CD8-positive, alpha-beta memory T cell (primary cell): Measurements from ENCODE around the gene SLC22A23. TPM values are rescaled to one million over a fixed set of nuclear protein-coding genes. Genes with fewer than 3 reads are reported as not detected.

ENCODE experiments used
- CTCF ChIA-PET: fragments of 350-600 bp; sonication (Branson Sonifier 250); formaldehyde crosslinking; loops from one replicate; lab custom pipeline; 2021; ENCODE audit warnings: antibody characterized with exemption; lab: Charles Lee
- POLR2A ChIA-PET: fragments of 350-600 bp; sonication (Branson Sonifier 250); formaldehyde crosslinking; loops from one replicate; lab custom pipeline; 2021; ENCODE audit warnings: antibody characterized with exemption; lab: Charles Lee
- DNase-seq, 5 donors: peaks; one replicate each; pipeline versions ENCODE4 v3.0.0 to v3.0.0-alpha.2; 2020 to 2022; ENCODE audit warnings: mixed read lengths in 1 of 5
- H3K27ac ChIP-seq: one replicate; pipeline ENCODE4 v1.7.0; 2013; ENCODE audit warnings: low read depth, mild to moderate bottlenecking, low read length, moderate library complexity
- H3K27me3 ChIP-seq: 2 replicates; pipeline ENCODE4 v1.7.0; 2013; ENCODE audit warnings: low read length, mild to moderate bottlenecking; ENCODE audit not compliant: insufficient read depth, poor library complexity, severe bottlenecking
- H3K36me3 ChIP-seq: 2 replicates; pipeline ENCODE4 v1.7.0; 2013; ENCODE audit warnings: mild to moderate bottlenecking, low read length, moderate library complexity; ENCODE audit not compliant: insufficient read depth
- H3K4me1 ChIP-seq: 2 replicates; pipeline ENCODE4 v1.7.0; 2013; ENCODE audit warnings: mild to moderate bottlenecking, low read length, moderate library complexity; ENCODE audit not compliant: insufficient read depth
- H3K4me3 ChIP-seq: 2 replicates; pipeline ENCODE4 v1.7.0; 2013; ENCODE audit warnings: mild to moderate bottlenecking, low read length
- H3K9me3 ChIP-seq: 2 replicates; pipeline ENCODE4 v1.7.0; 2013; ENCODE audit warnings: mild to moderate bottlenecking, low read length
- H3K27ac Mint-ChIP-seq, 8 donors: one replicate each; pipeline ENCODE4 v1.8.0; 2020 to 2021; ENCODE audit warnings: mixed read lengths in 8 of 8, mild to moderate bottlenecking in 6 of 8, inconsistent platforms in 3 of 8, moderate library complexity in 3 of 8
- H3K27me3 Mint-ChIP-seq, 2 donors: one replicate each; pipeline ENCODE4 v1.8.0; 2020 to 2021; ENCODE audit warnings: mixed read lengths in 2 of 2, mild to moderate bottlenecking in 1 of 2, moderate library complexity in 1 of 2
- H3K36me3 Mint-ChIP-seq, 3 donors: one replicate each; pipeline ENCODE4 v1.8.0; 2020 to 2021; ENCODE audit warnings: mixed read lengths in 3 of 3, inconsistent platforms in 1 of 3, mild to moderate bottlenecking in 1 of 3
- H3K4me1 Mint-ChIP-seq, 3 donors: one replicate each; pipeline ENCODE4 v1.8.0; 2020 to 2021; ENCODE audit warnings: mixed read lengths in 3 of 3, inconsistent platforms in 1 of 3, mild to moderate bottlenecking in 1 of 3
- H3K4me3 Mint-ChIP-seq, 7 donors: one replicate each; pipeline ENCODE4 v1.8.0; 2020 to 2021; ENCODE audit warnings: mixed read lengths in 7 of 7, mild to moderate bottlenecking in 6 of 7, moderate library complexity in 4 of 7, inconsistent platforms in 2 of 7
- H3K9me3 Mint-ChIP-seq, 5 donors: one replicate each; pipeline ENCODE4 v1.8.0; 2020 to 2022; ENCODE audit warnings: mixed read lengths in 5 of 5, mild to moderate bottlenecking in 3 of 5, moderate library complexity in 2 of 5, inconsistent platforms in 1 of 5
- polyA plus RNA-seq: library from polyadenylated mRNA; unstranded; fragments of 300-500 nt; fragmentation: Illumina TruSeq; gene quantifications from one replicate; pipeline ENCODE4 v1.2.3, GENCODE V29; 2021
- total RNA-seq, 2 experiments: library from RNA; stranded (reverse); gene quantifications; one replicate each; pipeline ENCODE4 v1.2.3, GENCODE V29; 2021

The SLC22A23 gene
- total RNA-seq = under 1 TPM; 0.39 to 0.78 TPM
- polyA plus RNA-seq = 0.47 TPM

- Histone ChIP-seq H3K27me3 (peaks cover 6% of the 10 kb centered on the region), H3K4me1 (peaks cover 27% of the 10 kb centered on the region), H3K27ac (no peak within 1 kb of the TSS), H3K4me3 (peak within 1 kb of the TSS; percentile 79), H3K36me3 (no peaks in the 10 kb centered on the region), H3K9me3 (no peaks in the 10 kb centered on the region)
- CTCF ChIA-PET = no interaction called here
- H3K27me3 Mint-ChIP-seq = peaks cover 14 to 35% of the 10 kb centered on the region in 2 donors
- peak; percentile 40 to 73 (median 52) for DNase-seq
- POLR2A ChIA-PET = no interaction called here
- H3K4me1 Mint-ChIP-seq = peaks cover 5 to 10% (median 7%) of the 10 kb centered on the region in 3 donors
- no peaks in the 10 kb centered on the region for H3K9me3 Mint-ChIP-seq
- peak within 1 kb of the TSS in 5 of 8 donors; percentile 4 to 44 (median 6) for H3K27ac Mint-ChIP-seq
- peak within 1 kb of the TSS; percentile 77 to 89 (median 80) for H3K4me3 Mint-ChIP-seq
- no peaks in the 10 kb centered on the region for H3K36me3 Mint-ChIP-seq
Observed at GRCh38 chr6:3456898-3457709, at the start of gene SLC22A23. TSS of gene SLC22A23 (minus strand) at chr6:3457050. CDS start at chr6:3456559, 491 bp downstream.

- Histone ChIP-seq H3K9me3 (no peaks in the 10 kb centered on the region), H3K27me3 (no peaks in the 10 kb centered on the region), H3K4me3 (no peak overlapping the region), H3K27ac (no peak overlapping the region), H3K4me1 (no peaks in the 10 kb centered on the region), H3K36me3 (no peaks in the 10 kb centered on the region)
- Mint-ChIP-seq H3K27ac (no peak overlapping the region), H3K4me1 (no peaks in the 10 kb centered on the region), H3K27me3 (peaks cover 9 to 32% of the 10 kb centered on the region in 2 donors), H3K4me3 (no peak overlapping the region), H3K9me3 (peaks cover 0 to 2% (median 0%) of the 10 kb centered on the region in 5 donors), H3K36me3 (no peaks in the 10 kb centered on the region)
- ChIA-PET CTCF (no interaction called here), POLR2A (no interaction called here)
- DNase-seq = no peak
Observed at GRCh38 chr6:3506200-3506599, 49.4 kb upstream of the SLC22A23 start.

- Histone ChIP-seq H3K9me3 (no peaks in the 10 kb centered on the region), H3K4me1 (no peaks in the 10 kb centered on the region), H3K4me3 (no peak overlapping the region), H3K27ac (no peak overlapping the region), H3K27me3 (no peaks in the 10 kb centered on the region), H3K36me3 (no peaks in the 10 kb centered on the region)
- no peaks in the 10 kb centered on the region for H3K4me1 Mint-ChIP-seq
- H3K9me3 Mint-ChIP-seq = peaks cover 0 to 2% (median 0%) of the 10 kb centered on the region in 5 donors
- ChIA-PET POLR2A (no interaction called here), CTCF (no interaction called here)
- no peak overlapping the region for H3K27ac Mint-ChIP-seq
- H3K27me3 Mint-ChIP-seq = peaks cover 5 to 27% of the 10 kb centered on the region in 2 donors
- no peak for DNase-seq
- H3K36me3 Mint-ChIP-seq = no peaks in the 10 kb centered on the region
- H3K4me3 Mint-ChIP-seq = no peak overlapping the region
Observed at GRCh38 chr6:3504938-3505805, 48.3 kb upstream of the SLC22A23 start.

- Histone ChIP-seq H3K27me3 (no peaks in the 10 kb centered on the region), H3K27ac (no peak overlapping the region), H3K4me1 (no peaks in the 10 kb centered on the region), H3K4me3 (no peak overlapping the region), H3K9me3 (no peaks in the 10 kb centered on the region), H3K36me3 (no peaks in the 10 kb centered on the region)
- Mint-ChIP-seq H3K36me3 (no peaks in the 10 kb centered on the region), H3K9me3 (peaks cover 0 to 2% (median 0%) of the 10 kb centered on the region in 5 donors), H3K4me1 (no peaks in the 10 kb centered on the region), H3K27me3 (peaks cover 7 to 22% of the 10 kb centered on the region in 2 donors), H3K4me3 (no peak overlapping the region), H3K27ac (no peak overlapping the region)
- no peak for DNase-seq
- CTCF ChIA-PET = no interaction called here
- POLR2A ChIA-PET = no interaction called here
Observed at GRCh38 chr6:3504354-3504753, 47.5 kb upstream of the SLC22A23 start.

GRCh38 chr6:3501826-3502500 lies 45.1 kb upstream of the SLC22A23 start:
- Mint-ChIP-seq H3K4me3 (no peak overlapping the region), H3K36me3 (no peaks in the 10 kb centered on the region), H3K9me3 (peaks cover 0 to 2% (median 0%) of the 10 kb centered on the region in 5 donors), H3K27me3 (peaks cover 12 to 29% of the 10 kb centered on the region in 2 donors), H3K4me1 (no peaks in the 10 kb centered on the region), H3K27ac (no peak overlapping the region)
- Histone ChIP-seq H3K4me3 (no peak overlapping the region), H3K27ac (no peak overlapping the region), H3K9me3 (no peaks in the 10 kb centered on the region), H3K27me3 (no peaks in the 10 kb centered on the region), H3K36me3 (no peaks in the 10 kb centered on the region), H3K4me1 (no peaks in the 10 kb centered on the region)
- ChIA-PET CTCF (no interaction called here), POLR2A (interaction anchor here (0.6 kb wide), 1 partner anchor 21 kb away, joined by 5 read pairs; no protein-coding TSS in a partner anchor)
- DNase-seq = no peak

GRCh38 chr6:3500262-3501014 lies 43.6 kb upstream of the SLC22A23 start:
- Histone ChIP-seq H3K27ac (no peak overlapping the region), H3K36me3 (no peaks in the 10 kb centered on the region), H3K27me3 (no peaks in the 10 kb centered on the region), H3K4me3 (no peak overlapping the region), H3K9me3 (no peaks in the 10 kb centered on the region), H3K4me1 (no peaks in the 10 kb centered on the region)
- CTCF ChIA-PET = no interaction called here
- DNase-seq = no peak
- Mint-ChIP-seq H3K4me3 (no peak overlapping the region), H3K4me1 (no peaks in the 10 kb centered on the region), H3K9me3 (peaks cover 0 to 2% (median 0%) of the 10 kb centered on the region in 5 donors), H3K27me3 (peaks cover 13 to 38% of the 10 kb centered on the region in 2 donors), H3K27ac (no peak overlapping the region), H3K36me3 (no peaks in the 10 kb centered on the region)
- POLR2A ChIA-PET = no interaction called here

GRCh38 chr6:3499603-3500002 lies 42.8 kb upstream of the SLC22A23 start:
- ChIA-PET CTCF (no interaction called here), POLR2A (no interaction called here)
- H3K27ac ChIP-seq = no peak overlapping the region
- no peaks in the 10 kb centered on the region for H3K36me3 Mint-ChIP-seq
- H3K4me3 ChIP-seq = no peak overlapping the region
- no peaks in the 10 kb centered on the region for H3K36me3 ChIP-seq
- DNase-seq = no peak
- H3K27me3 ChIP-seq = no peaks in the 10 kb centered on the region
- no peaks in the 10 kb centered on the region for H3K4me1 ChIP-seq
- H3K4me3 Mint-ChIP-seq = no peak overlapping the region
- peaks cover 13 to 33% of the 10 kb centered on the region in 2 donors for H3K27me3 Mint-ChIP-seq
- peaks cover 0 to 2% (median 0%) of the 10 kb centered on the region in 5 donors for H3K9me3 Mint-ChIP-seq
- H3K4me1 Mint-ChIP-seq = no peaks in the 10 kb centered on the region
- H3K9me3 ChIP-seq = no peaks in the 10 kb centered on the region
- peak overlapping the region in 1 of 8 donors; percentile 3 for H3K27ac Mint-ChIP-seq
